CD4-positive, alpha-beta T cell (primary cell): ENCODE data around the gene ASCC2. TPM values are rescaled to one million over a fixed set of nuclear protein-coding genes. Genes with fewer than 3 reads are reported as not detected.
"Not testable (repeated sequence)": the region's sequence is repeated elsewhere in the genome, so short reads cannot be mapped to it uniquely, and the experiment has no call there.

Experiments
- ATAC-seq: fragments of 200-7000 bp; cut with Tn5 transposase; one replicate; pipeline ENCODE4 v1.10.0; 2022; ENCODE audit warnings: mild to moderate bottlenecking; ENCODE audit not compliant: poor library complexity
- CTCF ChIA-PET: fragments of 350-600 bp; sonication (Branson Sonifier 250); formaldehyde crosslinking; loops from one replicate; lab custom pipeline; 2021; ENCODE audit warnings: antibody characterized with exemption, inconsistent platforms; lab: Charles Lee
- POLR2A ChIA-PET: fragments of 350-600 bp; sonication (Branson Sonifier 250); formaldehyde crosslinking; loops from one replicate; lab custom pipeline; 2021; ENCODE audit warnings: antibody characterized with exemption, inconsistent platforms; lab: Charles Lee
- DNase-seq, 14 experiments: peaks; one replicate each; pipeline ENCODE4 v3.0.0-alpha.2; 2013 to 2020; ENCODE audit warnings: mixed read lengths in 2 of 14
- H3K27ac ChIP-seq, 2 donors: one replicate each; pipeline versions ENCODE4 v1.5.1 to v1.7.0; 2013; ENCODE audit warnings: low read length in 2 of 2, low read depth in 1 of 2, mild to moderate bottlenecking in 1 of 2
- H3K27me3 ChIP-seq, 2 experiments: 1 replicate in 1 of 2; 2 replicates in 1 of 2; pipeline versions ENCODE4 v1.6.1 to v1.7.0; 2013; ENCODE audit warnings: low read length in 2 of 2, control low read depth in 1 of 2, mild to moderate bottlenecking in 1 of 2, moderate library complexity in 1 of 2; ENCODE audit not compliant: insufficient read depth in 2 of 2, control insufficient read depth in 1 of 2
- H3K36me3 ChIP-seq: one replicate; pipeline ENCODE4 v1.6.1; 2013; ENCODE audit warnings: low read length, control low read depth; ENCODE audit not compliant: insufficient read depth
- H3K4me1 ChIP-seq: one replicate; pipeline ENCODE4 v1.6.1; 2013; ENCODE audit warnings: low read length, control low read depth; ENCODE audit not compliant: insufficient read depth
- H3K4me3 ChIP-seq: one replicate; pipeline ENCODE4 v1.5.1; 2013; ENCODE audit warnings: mild to moderate bottlenecking, low read length, moderate library complexity
- H3K9me3 ChIP-seq, 2 experiments: 1 replicate in 1 of 2; 2 replicates in 1 of 2; pipeline versions ENCODE4 v1.6.1 to v1.7.0; 2013; ENCODE audit warnings: low read length in 2 of 2, mild to moderate bottlenecking in 2 of 2, control low read depth in 1 of 2, moderate library complexity in 1 of 2; ENCODE audit not compliant: control insufficient read depth in 1 of 2, insufficient read depth in 1 of 2
- H3K27ac Mint-ChIP-seq: one replicate; pipeline ENCODE4 v1.8.0; 2020; ENCODE audit warnings: mixed read lengths
- H3K27me3 Mint-ChIP-seq: one replicate; pipeline ENCODE4 v1.8.0; 2021; ENCODE audit warnings: mixed read lengths
- H3K36me3 Mint-ChIP-seq: one replicate; pipeline ENCODE4 v1.8.0; 2021; ENCODE audit warnings: low read depth, mixed read lengths
- H3K4me1 Mint-ChIP-seq: one replicate; pipeline ENCODE4 v1.8.0; 2021; ENCODE audit warnings: low read depth, mixed read lengths
- H3K4me3 Mint-ChIP-seq: one replicate; pipeline ENCODE4 v1.8.0; 2020; ENCODE audit warnings: mild to moderate bottlenecking, mixed read lengths
- H3K9me3 Mint-ChIP-seq: one replicate; pipeline ENCODE4 v1.8.0; 2020; ENCODE audit warnings: mixed read lengths
- CTCF ChIP-seq: fragments of 200-600 bp; IDR thresholded peaks from one replicate; pipeline ENCODE4 v1.8.0; 2022; ENCODE audit warnings: antibody characterized with exemption, mild to moderate bottlenecking
- intact Hi-C, 2 experiments: fragments of 100-400 bp; cut with DNase I in 1 of 2; cut with micrococcal nuclease in 1 of 2; formaldehyde crosslinking; loops; one replicate each; pipeline versions ENCODE4 v1.15.1 to v1.9.0; 2023 to 2025; cut with DNase I, micrococcal nuclease
- total RNA-seq, 174 experiments: library from RNA in 2 of 174; stranded (reverse) in 2 of 174; gene quantifications; one replicate each; pipeline ENCODE4 v1.2.3 and lab custom pipeline; 2021 to 2026

The ASCC2 gene
- total RNA-seq, 2 experiments from 2014 or later = 67.1 to 68.3 TPM

- intact Hi-C loops = loop anchor here in 1 of 2 experiments (10.0 kb wide), 2 partner anchors 173 to 593 kb away; partner anchors contain the start of gene MTFP1
- H3K4me1 ChIP-seq = peaks cover 3% of the 10 kb centered on the region
- no peaks in the 10 kb centered on the region for H3K27me3 ChIP-seq
- no peak overlapping the region for H3K27ac ChIP-seq
- H3K4me3 ChIP-seq = no peak overlapping the region
- Mint-ChIP-seq H3K4me1 (peaks cover 43% of the 10 kb centered on the region), H3K9me3 (no peaks in the 10 kb centered on the region), H3K27me3 (no peaks in the 10 kb centered on the region), H3K27ac (no peak overlapping the region), H3K4me3 (no peak overlapping the region), H3K36me3 (peaks cover 73% of the 10 kb centered on the region)
- no peak for TF ChIP-seq CTCF
- ChIA-PET CTCF (interaction anchor here (0.6 kb wide), 1 partner anchor 21 kb away, joined by 3 read pairs; no protein-coding TSS in a partner anchor), POLR2A (no interaction called here)
- DNase-seq (no peak), ATAC-seq (no peak)
- peaks cover 56% of the 10 kb centered on the region for H3K36me3 ChIP-seq
- H3K9me3 ChIP-seq = no peaks in the 10 kb centered on the region
Measured at GRCh38 chr22:29831186-29831921, 6.7 kb downstream of the ASCC2 start.

- peaks cover 61% of the 10 kb centered on the region for H3K36me3 ChIP-seq
- H3K4me1 Mint-ChIP-seq = peaks cover 35% of the 10 kb centered on the region
- no peak overlapping the region for H3K4me3 ChIP-seq
- H3K36me3 Mint-ChIP-seq = peaks cover 75% of the 10 kb centered on the region
- no peak for ATAC-seq
- no peak for TF ChIP-seq CTCF
- ChIA-PET CTCF (interaction anchor here (1.2 kb wide), 1 partner anchor 166 kb away, joined by 3 read pairs; no protein-coding TSS in a partner anchor), POLR2A (no interaction called here)
- no peak for DNase-seq
- no peak overlapping the region for H3K27ac Mint-ChIP-seq
- no peaks in the 10 kb centered on the region for H3K9me3 Mint-ChIP-seq
- no peaks in the 10 kb centered on the region for H3K9me3 ChIP-seq
- no peaks in the 10 kb centered on the region for H3K27me3 ChIP-seq
- H3K4me3 Mint-ChIP-seq = no peak overlapping the region
- no peaks in the 10 kb centered on the region for H3K4me1 ChIP-seq
- no peaks in the 10 kb centered on the region for H3K27me3 Mint-ChIP-seq
- no peak overlapping the region for H3K27ac ChIP-seq
- intact Hi-C loops = loop anchor here in 1 of 2 experiments (10.0 kb wide), 2 partner anchors 174 to 594 kb away; partner anchors contain the start of gene MTFP1
Measured at GRCh38 chr22:29830585-29830984, 7.5 kb downstream of the ASCC2 start.

- CTCF ChIA-PET, H3K4me3 Mint-ChIP-seq, H3K27me3 Mint-ChIP-seq, ATAC-seq, H3K9me3 ChIP-seq, H3K4me1 ChIP-seq, POLR2A ChIA-PET, H3K27ac ChIP-seq, H3K4me3 ChIP-seq, DNase-seq, H3K27ac Mint-ChIP-seq, intact Hi-C loops, H3K27me3 ChIP-seq, H3K9me3 Mint-ChIP-seq: not testable (repeated sequence)
- H3K4me1 Mint-ChIP-seq = peaks cover 20% of the 10 kb centered on the region
- H3K36me3 ChIP-seq = peaks cover 70% of the 10 kb centered on the region
- peaks cover 78% of the 10 kb centered on the region for H3K36me3 Mint-ChIP-seq
Measured at GRCh38 chr22:29827726-29828125, 10.3 kb downstream of the ASCC2 start.
